ENCODE measurements around the gene VSTM2A.

VSTM2A gene

GRCh38 chr7:54556121-54556520 is 13.9 kb downstream of the VSTM2A start:
- no peaks in the 10 kb centered on the region for H3K36me3 ChIP-seq (ENCODE audit: control insufficient read depth in 1 of 2, insufficient read depth in 2 of 2, low read length in 2 of 2)
- H3K27ac ChIP-seq (ENCODE audit: low read length) = no peak overlapping the region
- H3K9me3 ChIP-seq (ENCODE audit: control insufficient read depth in 1 of 2, low read length in 2 of 2) = no peaks in the 10 kb centered on the region
- no peaks in the 10 kb centered on the region for H3K27me3 ChIP-seq (ENCODE audit: low read depth, low read length)
- H3K4me1 ChIP-seq (ENCODE audit: control insufficient read depth in 1 of 2, insufficient read depth in 2 of 2, low read length in 2 of 2) = no peaks in the 10 kb centered on the region
- H3K4me3 ChIP-seq (ENCODE audit: low read depth in 1 of 2, low read length in 2 of 2) = no peak overlapping the region

GRCh38 chr7:54559401-54559800 is 17.2 kb downstream of the VSTM2A start:
- H3K4me3 ChIP-seq (ENCODE audit: low read depth in 1 of 2, low read length in 2 of 2) = no peak overlapping the region
- no peaks in the 10 kb centered on the region for H3K27me3 ChIP-seq (ENCODE audit: low read depth, low read length)
- no peaks in the 10 kb centered on the region for H3K9me3 ChIP-seq (ENCODE audit: control insufficient read depth in 1 of 2, low read length in 2 of 2)
- H3K36me3 ChIP-seq (ENCODE audit: control insufficient read depth in 1 of 2, insufficient read depth in 2 of 2, low read length in 2 of 2) = no peaks in the 10 kb centered on the region
- no peaks in the 10 kb centered on the region for H3K4me1 ChIP-seq (ENCODE audit: control insufficient read depth in 1 of 2, insufficient read depth in 2 of 2, low read length in 2 of 2)
- H3K27ac ChIP-seq (ENCODE audit: low read length) = no peak overlapping the region

- H3K4me3 ChIP-seq (ENCODE audit: low read depth in 1 of 2, low read length in 2 of 2) = no peak overlapping the region
- H3K9me3 ChIP-seq (ENCODE audit: control insufficient read depth in 1 of 2, low read length in 2 of 2) = no peaks in the 10 kb centered on the region
- no peaks in the 10 kb centered on the region for H3K36me3 ChIP-seq (ENCODE audit: control insufficient read depth in 1 of 2, insufficient read depth in 2 of 2, low read length in 2 of 2)
- no peaks in the 10 kb centered on the region for H3K4me1 ChIP-seq (ENCODE audit: control insufficient read depth in 1 of 2, insufficient read depth in 2 of 2, low read length in 2 of 2)
- H3K27ac ChIP-seq (ENCODE audit: low read length) = no peak overlapping the region
- H3K27me3 ChIP-seq (ENCODE audit: low read depth, low read length) = no peaks in the 10 kb centered on the region
Measured at GRCh38 chr7:54560198-54560597, 18.0 kb downstream of the VSTM2A start.

GRCh38 chr7:54560723-54561122 is 18.5 kb downstream of the VSTM2A start:
- H3K27me3 ChIP-seq (ENCODE audit: low read depth, low read length) = no peaks in the 10 kb centered on the region
- H3K27ac ChIP-seq (ENCODE audit: low read length) = no peak overlapping the region
- H3K36me3 ChIP-seq (ENCODE audit: control insufficient read depth in 1 of 2, insufficient read depth in 2 of 2, low read length in 2 of 2) = no peaks in the 10 kb centered on the region

GRCh38 chr7:54563329-54563916 is 21.2 kb downstream of the VSTM2A start:
- Histone ChIP-seq H3K27ac (ENCODE audit: low read length) (no peak overlapping the region), H3K4me3 (ENCODE audit: low read depth in 1 of 2, low read length in 2 of 2) (no peak overlapping the region), H3K36me3 (ENCODE audit: control insufficient read depth in 1 of 2, insufficient read depth in 2 of 2, low read length in 2 of 2) (no peaks in the 10 kb centered on the region), H3K27me3 (ENCODE audit: low read depth, low read length) (no peaks in the 10 kb centered on the region), H3K4me1 (ENCODE audit: control insufficient read depth in 1 of 2, insufficient read depth in 2 of 2, low read length in 2 of 2) (no peaks in the 10 kb centered on the region), H3K9me3 (ENCODE audit: control insufficient read depth in 1 of 2, low read length in 2 of 2) (no peaks in the 10 kb centered on the region)

More at GRCh38 chr7:54560723-54561122, 18.5 kb downstream of the VSTM2A start:
- Histone ChIP-seq H3K4me1 (ENCODE audit: control insufficient read depth in 1 of 2, insufficient read depth in 2 of 2, low read length in 2 of 2) (no peaks in the 10 kb centered on the region), H3K4me3 (ENCODE audit: low read depth in 1 of 2, low read length in 2 of 2) (no peak overlapping the region), H3K9me3 (ENCODE audit: control insufficient read depth in 1 of 2, low read length in 2 of 2) (no peaks in the 10 kb centered on the region)

- H3K27ac ChIP-seq (ENCODE audit: low read length) = no peak overlapping the region
- H3K9me3 ChIP-seq (ENCODE audit: control insufficient read depth in 1 of 2, low read length in 2 of 2) = no peaks in the 10 kb centered on the region
- no peak overlapping the region for H3K4me3 ChIP-seq (ENCODE audit: low read depth in 1 of 2, low read length in 2 of 2)
- no peaks in the 10 kb centered on the region for H3K36me3 ChIP-seq (ENCODE audit: control insufficient read depth in 1 of 2, insufficient read depth in 2 of 2, low read length in 2 of 2)
- H3K27me3 ChIP-seq (ENCODE audit: low read depth, low read length) = no peaks in the 10 kb centered on the region
- H3K4me1 ChIP-seq (ENCODE audit: control insufficient read depth in 1 of 2, insufficient read depth in 2 of 2, low read length in 2 of 2) = no peaks in the 10 kb centered on the region
Measured at GRCh38 chr7:54565432-54565831, 23.3 kb downstream of the VSTM2A start.

GRCh38 chr7:54581511-54581910 is 39.3 kb downstream of the VSTM2A start:
- no peak overlapping the region for H3K4me3 ChIP-seq (ENCODE audit: low read depth in 1 of 2, low read length in 2 of 2)
- H3K9me3 ChIP-seq (ENCODE audit: control insufficient read depth in 1 of 2, low read length in 2 of 2) = no peaks in the 10 kb centered on the region
- peaks cover 0 to 18% of the 10 kb centered on the region in 2 donors for H3K4me1 ChIP-seq (ENCODE audit: control insufficient read depth in 1 of 2, insufficient read depth in 2 of 2, low read length in 2 of 2)
- H3K27me3 ChIP-seq (ENCODE audit: low read depth, low read length) = no peaks in the 10 kb centered on the region
- no peaks in the 10 kb centered on the region for H3K36me3 ChIP-seq (ENCODE audit: control insufficient read depth in 1 of 2, insufficient read depth in 2 of 2, low read length in 2 of 2)
- no peak overlapping the region for H3K27ac ChIP-seq (ENCODE audit: low read length)

- no peaks in the 10 kb centered on the region for H3K9me3 ChIP-seq (ENCODE audit: control insufficient read depth in 1 of 2, low read length in 2 of 2)
- H3K27ac ChIP-seq (ENCODE audit: low read length) = no peak overlapping the region
- H3K4me1 ChIP-seq (ENCODE audit: control insufficient read depth in 1 of 2, insufficient read depth in 2 of 2, low read length in 2 of 2) = no peaks in the 10 kb centered on the region
- H3K27me3 ChIP-seq (ENCODE audit: low read depth, low read length) = no peaks in the 10 kb centered on the region
- H3K4me3 ChIP-seq (ENCODE audit: low read depth in 1 of 2, low read length in 2 of 2) = no peak overlapping the region
- H3K36me3 ChIP-seq (ENCODE audit: control insufficient read depth in 1 of 2, insufficient read depth in 2 of 2, low read length in 2 of 2) = no peaks in the 10 kb centered on the region
Measured at GRCh38 chr7:54591404-54592386, 49.5 kb downstream of the VSTM2A start.

GRCh38 chr7:54596747-54597146 is 54.6 kb downstream of the VSTM2A start:
- Histone ChIP-seq H3K36me3 (ENCODE audit: control insufficient read depth in 1 of 2, insufficient read depth in 2 of 2, low read length in 2 of 2) (no peaks in the 10 kb centered on the region), H3K4me3 (ENCODE audit: low read depth in 1 of 2, low read length in 2 of 2) (no peak overlapping the region), H3K27ac (ENCODE audit: low read length) (no peak overlapping the region), H3K9me3 (ENCODE audit: control insufficient read depth in 1 of 2, low read length in 2 of 2) (no peaks in the 10 kb centered on the region), H3K27me3 (ENCODE audit: low read depth, low read length) (no peaks in the 10 kb centered on the region), H3K4me1 (ENCODE audit: control insufficient read depth in 1 of 2, insufficient read depth in 2 of 2, low read length in 2 of 2) (no peaks in the 10 kb centered on the region)

GRCh38 chr7:54615537-54615936 is 73.4 kb downstream of the VSTM2A start:
- no peaks in the 10 kb centered on the region for H3K27me3 ChIP-seq (ENCODE audit: low read depth, low read length)
- no peaks in the 10 kb centered on the region for H3K4me1 ChIP-seq (ENCODE audit: control insufficient read depth in 1 of 2, insufficient read depth in 2 of 2, low read length in 2 of 2)

More at GRCh38 chr7:54615537-54615936, 73.4 kb downstream of the VSTM2A start:
- no peak overlapping the region for H3K27ac ChIP-seq (ENCODE audit: low read length)
- no peak overlapping the region for H3K4me3 ChIP-seq (ENCODE audit: low read depth in 1 of 2, low read length in 2 of 2)
- no peaks in the 10 kb centered on the region for H3K9me3 ChIP-seq (ENCODE audit: control insufficient read depth in 1 of 2, low read length in 2 of 2)
- no peaks in the 10 kb centered on the region for H3K36me3 ChIP-seq (ENCODE audit: control insufficient read depth in 1 of 2, insufficient read depth in 2 of 2, low read length in 2 of 2)

Measured in muscle layer of duodenum (tissue), 2 donors.